GM18858 (cell line): Measurements from ENCODE around the gene HDAC4.

Source experiments
- ATAC-seq: cut with Tn5 transposase; IDR thresholded peaks from one replicate; pipeline ENCODE4 v1.9.1; 2021; ENCODE audit not compliant: unreplicated experiment

The HDAC4 gene

DNA sequence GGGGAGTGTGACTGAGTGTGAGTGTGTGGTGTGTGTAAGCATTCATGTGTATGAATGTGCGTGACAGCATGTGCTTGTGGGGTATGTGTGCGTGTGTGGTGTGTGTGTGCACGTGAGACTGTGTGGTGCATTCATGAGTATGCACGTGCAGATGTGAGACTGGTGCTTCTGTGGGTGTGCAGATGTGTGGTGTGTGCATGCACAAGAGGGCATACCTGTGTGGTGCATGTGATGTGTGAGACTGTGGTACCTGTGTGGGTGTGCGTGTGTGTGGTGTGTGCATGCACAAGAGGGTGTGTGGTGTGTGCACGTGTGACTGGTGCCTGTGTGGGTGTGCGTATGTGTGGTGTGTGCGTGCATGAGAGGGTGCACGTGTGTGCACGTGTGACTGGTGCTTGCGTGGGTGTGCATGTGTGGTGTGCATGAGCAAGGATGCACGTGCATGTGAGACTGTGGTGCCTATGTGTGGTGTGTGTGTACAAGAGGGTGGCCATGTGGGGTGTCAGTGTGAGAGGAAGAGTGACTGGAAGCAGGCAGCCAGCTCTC lies 339.6 kb downstream of the HDAC4 start:
- no peak for ATAC-seq

DNA sequence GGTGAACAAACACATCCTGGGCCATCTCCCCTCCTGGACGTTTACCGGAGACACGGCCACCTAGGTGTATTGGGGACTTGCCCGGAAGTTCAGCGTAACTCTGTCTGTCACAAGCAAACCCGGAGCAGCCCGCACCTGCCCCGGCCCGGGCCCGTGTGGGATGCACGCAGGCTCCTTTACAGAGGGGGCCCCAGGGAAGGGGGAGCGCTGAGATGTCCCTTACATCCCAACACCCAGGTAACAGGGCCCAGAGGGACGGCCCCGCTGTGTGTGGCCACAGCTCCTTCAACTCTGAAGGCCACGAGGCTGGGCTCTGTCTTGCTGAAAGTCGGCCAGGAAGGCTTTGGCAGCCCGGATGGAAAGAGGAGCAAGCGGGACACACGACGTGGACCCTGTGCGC lies 340.1 kb downstream of the HDAC4 start:
- no peak for ATAC-seq

DNA sequence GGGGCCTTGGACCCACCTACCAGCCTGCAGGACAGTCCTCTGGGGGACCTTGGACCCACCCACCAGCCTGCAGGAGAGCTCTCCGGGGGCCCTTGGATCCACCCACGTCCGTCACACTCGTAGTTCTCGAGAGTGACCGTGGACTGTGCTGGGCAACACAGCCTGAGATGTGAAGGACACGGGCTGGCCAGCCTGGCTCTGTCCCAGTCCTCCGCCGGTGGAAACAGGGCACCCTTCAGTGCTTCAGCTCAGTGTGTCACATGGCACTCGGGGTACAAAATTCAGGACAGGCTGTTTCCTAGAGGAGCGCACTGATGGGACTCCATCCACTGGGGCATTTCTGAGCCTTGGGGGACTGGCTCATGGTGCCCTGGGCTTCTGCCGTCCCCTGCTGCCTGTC lies 341.0 kb downstream of the HDAC4 start:
- ATAC-seq: no peak

DNA sequence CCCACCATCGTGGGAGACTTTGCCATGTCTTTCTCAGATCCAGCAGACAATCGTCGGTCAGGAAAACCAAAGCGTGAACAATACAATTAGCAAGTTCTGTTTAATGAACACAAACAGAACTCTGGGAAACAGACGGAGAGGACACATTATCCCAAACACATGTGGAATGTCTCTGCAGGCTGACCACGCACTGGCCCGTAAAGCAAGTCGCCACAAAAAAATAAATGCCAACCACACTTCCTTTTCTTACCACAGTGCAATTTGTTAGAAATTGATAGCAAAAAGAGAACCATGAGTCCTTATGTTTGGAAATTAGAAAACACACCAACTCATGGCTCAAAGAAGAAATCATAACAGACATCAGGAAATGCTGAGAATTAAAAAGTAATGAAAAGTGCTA lies 342.1 kb downstream of the HDAC4 start:
- no peak for ATAC-seq

DNA sequence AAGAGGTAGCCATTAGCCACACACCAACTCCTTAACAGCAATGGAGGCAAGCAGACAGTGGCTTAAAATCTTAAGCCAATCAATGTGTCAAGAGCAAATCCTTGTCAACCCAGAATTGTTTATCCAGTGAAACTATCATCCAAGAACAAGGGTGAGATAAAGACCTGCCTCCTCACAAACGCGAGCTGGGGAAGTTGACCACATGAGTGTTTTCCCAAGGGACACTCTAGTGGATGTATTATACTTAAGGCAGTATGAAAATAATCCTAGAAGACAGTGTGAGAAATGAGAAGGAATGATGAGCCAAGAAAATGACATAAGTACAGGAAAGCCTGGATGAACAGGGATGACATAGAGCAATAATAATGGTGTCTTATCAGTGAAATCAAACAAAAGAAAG lies 343.3 kb downstream of the HDAC4 start:
- no peak for ATAC-seq

DNA sequence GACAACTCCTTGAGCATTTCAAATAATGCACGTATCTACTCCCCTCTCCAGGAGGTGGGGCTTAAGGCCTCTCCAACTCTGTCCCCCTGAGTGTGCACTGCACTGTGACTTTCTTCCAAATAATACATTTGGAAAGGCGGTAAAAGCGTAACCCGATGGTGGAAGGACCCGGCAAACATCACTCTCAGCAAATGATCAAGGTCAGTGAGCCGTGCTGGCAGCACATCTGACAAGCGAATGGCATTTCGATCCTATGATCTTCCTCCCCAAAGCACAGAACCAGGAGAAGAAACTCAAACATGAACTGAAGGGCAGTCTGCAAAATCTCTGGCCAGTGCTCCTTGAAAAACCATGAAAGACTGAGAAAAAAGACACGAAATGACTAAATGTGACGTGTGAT lies 344.2 kb downstream of the HDAC4 start:
- no peak for ATAC-seq

DNA sequence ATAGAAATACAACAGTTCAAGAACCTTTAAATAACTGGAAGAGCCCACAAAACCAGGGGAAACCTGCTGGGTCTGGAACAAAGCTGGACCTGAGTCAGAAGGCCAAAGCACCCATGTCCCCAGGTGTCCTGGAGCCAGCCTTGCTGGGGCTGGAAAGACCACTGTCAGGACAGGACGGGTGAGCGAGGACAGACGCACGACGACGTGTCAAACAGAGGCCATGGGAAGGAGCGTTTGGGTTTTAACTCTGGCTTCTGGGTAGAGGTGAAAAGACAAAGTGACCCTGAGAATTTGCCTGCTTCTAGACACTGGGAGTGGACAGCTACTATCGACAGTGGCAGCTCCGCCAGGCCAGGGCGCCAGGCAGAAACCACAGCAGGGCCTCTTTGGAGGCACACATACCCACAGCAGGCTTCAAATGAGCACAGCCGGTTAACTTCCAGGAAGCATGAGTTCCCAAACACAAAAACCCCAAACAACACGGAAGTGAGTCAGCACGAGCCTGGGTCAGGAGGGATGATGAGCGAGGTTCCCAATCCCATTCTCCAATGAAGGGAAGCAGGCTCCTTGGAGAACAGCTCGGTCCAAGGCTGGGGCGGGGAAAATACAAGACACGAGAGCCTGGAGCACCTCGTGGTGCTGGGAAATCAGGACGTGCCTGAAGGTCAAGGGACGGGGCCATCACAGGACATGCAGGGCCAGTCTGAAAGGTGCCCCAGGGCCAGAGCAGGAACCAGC lies 344.9 kb downstream of the HDAC4 start:
- ATAC-seq: no peak

DNA sequence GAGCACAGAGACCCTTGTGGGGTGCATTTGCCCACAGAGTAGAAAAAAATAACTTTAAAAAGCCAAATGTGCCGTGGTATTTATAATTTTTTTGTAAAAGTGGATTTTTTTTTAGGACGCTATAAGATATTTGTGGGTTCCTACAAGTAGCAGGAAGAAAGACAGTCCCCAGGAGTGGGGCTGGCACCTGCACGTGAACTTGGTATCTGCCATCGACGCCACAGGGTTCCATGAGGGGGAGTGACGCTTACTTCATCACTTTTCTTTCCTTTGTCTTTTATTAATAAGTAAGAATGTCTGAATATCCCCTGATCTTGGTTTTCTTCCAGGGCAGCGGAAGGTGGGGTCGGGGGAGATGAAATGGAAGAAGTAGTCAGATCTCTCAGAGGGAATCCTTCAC lies 345.9 kb downstream of the HDAC4 start:
- ATAC-seq: no peak

DNA sequence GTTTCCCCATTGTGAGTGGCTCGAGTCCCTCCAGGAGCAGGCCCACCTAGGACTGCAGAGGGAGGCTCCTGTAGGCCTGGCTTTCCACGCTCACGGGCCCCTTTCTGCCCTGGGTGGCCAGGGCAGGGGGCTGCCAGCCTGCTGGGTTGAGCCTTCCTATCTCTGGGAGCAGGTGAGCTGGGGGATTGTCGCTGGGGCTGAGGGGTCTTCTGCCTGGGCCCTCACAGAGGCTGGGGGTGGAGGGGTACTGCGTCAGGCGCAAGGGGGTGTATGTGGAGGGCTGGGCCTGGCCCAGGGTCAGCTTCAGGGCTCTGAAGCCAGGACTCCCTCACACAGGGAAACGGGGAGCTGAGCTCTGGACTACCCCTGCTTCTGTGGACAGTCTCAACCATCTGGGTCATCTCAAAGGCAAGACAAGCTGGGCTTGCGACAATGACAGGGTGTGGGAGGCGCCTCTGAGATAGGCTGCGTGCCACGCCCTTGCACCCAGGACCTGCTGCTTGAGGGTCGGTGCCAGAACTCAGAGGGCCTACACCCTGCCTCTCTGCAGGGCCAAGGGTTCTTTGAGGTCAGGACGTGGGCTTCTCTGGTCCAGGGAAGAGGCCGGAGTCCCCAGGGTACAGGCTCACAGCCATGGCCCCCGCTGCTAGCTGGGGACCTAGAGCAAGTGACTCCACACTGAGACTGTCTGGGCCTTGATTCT lies 346.9 kb downstream of the HDAC4 start:
- no peak for ATAC-seq

DNA sequence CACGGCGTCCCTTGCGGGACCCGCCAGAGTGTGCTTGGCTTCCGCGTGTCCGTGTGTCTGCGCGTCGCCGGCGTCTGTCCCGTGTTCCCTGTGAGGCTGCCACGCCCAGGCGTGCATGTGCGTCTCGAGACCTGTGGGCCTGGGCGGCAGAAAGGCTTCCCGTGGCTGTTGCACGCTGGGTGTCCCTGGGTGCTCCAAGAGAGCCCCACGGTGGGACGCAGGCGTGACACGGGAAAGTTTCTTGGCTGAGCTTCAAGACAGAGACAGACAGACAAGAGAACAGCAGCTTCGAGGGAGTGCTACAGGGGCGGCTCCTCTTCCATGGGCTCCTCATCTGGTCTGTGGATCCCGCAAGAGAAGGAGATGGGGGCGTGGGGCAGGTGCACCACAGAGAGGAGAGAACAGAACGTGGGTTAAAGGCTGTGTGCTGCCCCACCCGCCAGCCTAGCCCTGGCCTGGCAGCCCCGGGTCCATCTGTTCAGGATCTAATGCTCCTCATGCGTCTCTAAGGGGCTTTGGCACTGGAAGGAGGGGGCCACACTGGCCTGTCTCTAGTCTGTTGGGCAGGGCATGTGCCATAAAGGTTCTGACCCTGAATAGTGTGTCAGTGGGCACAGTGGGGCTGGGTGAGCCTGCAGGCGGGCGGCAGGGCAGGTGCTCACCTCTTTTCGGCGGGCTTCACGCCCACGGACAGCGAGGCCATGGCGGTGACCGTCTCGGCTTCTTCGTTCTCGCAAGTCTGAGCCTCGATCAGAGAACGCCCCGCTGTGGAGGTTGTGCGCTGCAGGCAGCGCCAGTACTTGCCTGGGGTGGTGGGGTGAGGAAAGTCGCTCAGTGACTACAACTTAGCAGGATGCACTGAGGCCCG lies 347.8 kb downstream of the HDAC4 start:
- no peak for ATAC-seq

DNA sequence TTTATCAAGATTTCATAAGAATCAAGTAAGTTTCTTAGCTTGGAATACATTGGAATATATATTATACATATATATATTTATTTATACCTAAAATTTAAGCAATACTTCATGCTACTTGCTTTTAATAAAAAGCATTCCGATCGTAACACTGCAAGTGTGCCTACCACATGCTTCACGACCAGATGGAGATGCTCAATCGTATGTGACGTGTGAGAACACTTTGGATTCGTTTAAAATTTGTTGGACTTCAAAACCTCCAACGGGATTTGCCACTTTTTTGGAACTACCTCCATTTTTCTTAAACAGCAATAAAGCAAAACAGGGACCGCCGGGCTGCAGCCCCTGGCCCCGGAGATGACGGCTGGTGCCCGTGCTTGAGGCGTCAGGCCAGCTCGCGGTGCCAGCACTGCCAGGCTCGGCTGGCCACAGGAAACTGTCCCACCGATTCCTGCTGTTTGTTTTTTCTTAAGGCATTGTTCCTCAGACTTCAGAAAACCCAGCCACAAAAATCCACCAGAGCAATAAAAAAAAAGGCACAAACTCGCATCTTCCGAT lies 348.9 kb downstream of the HDAC4 start:
- no peak for ATAC-seq

DNA sequence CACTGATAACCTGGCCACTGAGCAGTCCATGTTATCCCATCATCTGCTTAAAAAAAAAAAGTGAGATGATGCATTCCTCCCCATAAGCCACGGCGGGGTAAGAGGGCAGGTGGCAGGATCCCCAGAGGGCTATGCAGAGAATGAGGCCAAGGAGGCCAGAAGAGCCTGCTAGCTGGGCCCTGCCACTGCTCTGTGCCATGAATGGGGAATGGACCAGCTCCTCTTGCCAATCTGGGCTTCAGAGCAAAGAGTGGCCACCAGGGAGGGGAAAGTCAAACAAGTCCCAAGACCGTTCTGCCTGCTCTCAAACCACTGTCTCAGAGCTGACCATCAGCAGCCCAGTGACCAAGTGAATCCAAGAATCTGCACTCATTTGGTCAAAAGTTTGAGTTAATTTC lies 350.6 kb downstream of the HDAC4 start:
- ATAC-seq: no peak

DNA sequence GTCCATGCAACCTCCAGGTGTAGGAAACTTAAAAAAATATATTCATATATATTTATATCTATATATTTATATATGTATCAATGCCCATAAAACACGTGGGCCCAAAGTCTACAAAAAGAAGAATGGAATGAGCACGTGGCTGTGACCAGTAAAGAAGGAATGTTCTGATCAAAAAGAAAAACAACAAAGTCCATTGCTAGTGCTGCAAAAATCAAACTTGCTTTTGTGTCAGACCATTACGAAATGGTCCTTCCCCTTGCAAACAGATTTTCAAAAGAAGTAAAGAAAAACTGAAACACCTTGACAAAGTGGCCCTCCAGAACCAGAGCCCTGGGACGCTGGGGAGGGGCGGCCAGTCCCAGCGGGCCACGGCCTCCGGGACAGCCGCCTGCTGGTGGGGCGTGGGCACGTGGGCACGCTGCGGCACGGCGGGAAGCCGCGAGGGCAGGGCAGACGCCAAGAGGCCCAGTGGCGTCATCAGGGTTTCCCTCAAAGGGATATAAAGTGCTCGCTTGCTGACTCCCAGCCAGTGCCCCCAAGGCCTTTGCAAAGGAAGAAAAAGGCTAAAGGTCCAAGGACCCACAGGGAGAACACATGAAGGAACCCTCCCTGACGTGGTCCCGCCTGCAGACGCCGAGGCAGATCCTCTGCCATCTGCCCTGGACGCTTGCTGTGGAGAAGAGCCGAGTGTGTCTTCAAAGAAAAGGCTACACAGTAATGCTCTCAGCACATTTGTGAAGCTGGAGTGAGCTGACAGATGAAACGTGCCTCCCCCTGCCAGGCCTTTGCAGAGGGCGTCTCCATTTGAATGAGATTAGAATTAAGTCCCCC lies 351.2 kb downstream of the HDAC4 start:
- no peak for ATAC-seq

DNA sequence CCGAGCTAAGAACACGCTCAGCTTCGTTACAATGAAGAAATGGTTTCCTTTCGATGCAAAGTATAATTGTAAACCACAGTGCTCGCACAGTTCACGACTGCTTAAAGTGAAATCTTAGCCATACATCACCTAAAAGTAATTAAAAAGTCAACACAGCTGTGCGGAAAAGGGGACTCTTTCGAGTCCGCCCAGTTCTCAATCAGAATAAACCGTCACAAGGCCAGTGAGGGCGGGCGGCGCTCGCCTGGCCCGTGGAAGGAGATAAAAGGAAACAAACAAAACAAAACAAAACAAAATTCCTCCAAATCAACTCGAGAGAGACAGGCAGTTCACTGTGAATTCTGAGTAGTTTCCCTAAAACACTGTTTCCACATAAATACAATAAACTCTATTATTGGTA lies 352.1 kb downstream of the HDAC4 start:
- ATAC-seq: no peak

DNA sequence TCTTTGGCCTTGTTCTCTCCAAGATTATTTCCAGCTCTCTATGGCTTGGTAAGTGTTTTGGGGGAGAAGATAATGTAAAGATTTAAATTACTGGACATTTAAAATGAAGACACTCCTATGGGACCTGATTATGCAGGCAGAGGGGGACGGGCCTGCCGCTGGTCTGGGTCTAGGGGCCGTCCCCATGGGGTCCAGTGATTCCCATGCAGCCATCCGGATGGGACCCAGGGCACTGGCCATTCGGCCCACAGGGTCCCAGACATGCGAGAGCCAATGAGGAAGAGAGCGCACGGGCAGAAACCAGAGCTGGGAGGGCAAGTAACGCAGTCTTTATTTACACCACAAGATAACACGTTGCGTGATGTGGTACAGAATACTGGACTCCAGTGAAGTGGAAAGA lies 353.0 kb downstream of the HDAC4 start:
- no peak for ATAC-seq

DNA sequence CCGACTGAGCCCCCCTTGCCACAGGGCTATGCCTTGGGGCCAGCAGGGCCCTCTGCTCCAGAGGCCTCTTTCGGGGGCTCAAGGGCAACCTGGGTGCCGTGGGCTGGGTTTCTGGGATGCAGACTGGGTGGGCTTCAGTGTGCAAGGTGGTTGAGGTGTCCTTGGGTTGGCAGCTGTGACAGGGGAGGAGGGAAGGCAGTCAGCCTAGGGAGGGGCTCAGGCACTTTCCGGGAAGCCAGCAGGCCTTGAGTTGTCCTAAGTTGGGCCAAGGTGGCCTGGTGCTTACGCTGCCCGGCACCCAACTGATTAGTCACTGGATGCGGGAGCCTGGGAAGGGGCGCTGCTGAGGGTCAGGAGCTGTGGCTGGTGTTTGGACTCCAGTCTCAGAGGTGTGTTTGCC lies 353.4 kb downstream of the HDAC4 start:
- no peak for ATAC-seq

DNA sequence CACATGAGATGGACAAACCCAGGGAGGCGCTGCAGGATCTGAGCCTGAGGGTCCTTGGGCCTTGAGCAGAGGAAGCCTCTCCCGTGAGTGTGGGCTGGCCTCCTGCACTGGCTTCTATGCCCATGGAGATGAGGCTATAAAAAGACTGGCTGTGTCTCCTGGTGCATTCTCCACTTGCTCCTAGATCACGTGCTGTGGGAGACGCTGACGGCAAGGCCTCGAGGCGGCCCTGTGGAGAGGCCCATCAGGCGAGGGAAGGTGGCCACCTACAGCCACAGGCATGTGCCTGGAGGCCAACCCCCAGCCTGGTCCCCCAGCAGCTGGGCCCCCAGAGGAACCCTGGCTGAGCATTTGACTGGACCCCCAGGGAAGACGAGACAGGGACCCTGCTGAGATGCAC lies 354.0 kb downstream of the HDAC4 start:
- ATAC-seq: no peak

DNA sequence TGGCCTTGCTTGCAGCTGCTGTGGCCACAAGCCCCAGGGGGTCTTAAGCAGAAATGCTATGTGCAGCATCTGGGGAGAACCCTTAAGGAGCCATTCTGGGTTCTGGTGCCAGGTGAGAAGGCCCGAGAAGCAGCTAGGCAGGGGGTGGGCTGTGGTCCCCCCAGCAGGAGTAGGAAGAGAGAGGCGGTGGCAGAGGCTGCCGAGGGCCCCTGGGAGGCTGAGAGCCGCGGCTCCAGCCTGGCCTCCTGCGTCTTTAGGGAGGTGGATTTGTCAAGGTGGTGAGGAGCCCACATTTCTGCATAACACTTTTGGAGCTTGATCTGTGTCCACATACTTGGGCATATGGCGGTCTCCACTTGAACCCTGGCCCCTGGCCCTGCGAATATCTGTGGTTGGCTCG lies 356.5 kb downstream of the HDAC4 start:
- ATAC-seq: no peak

DNA sequence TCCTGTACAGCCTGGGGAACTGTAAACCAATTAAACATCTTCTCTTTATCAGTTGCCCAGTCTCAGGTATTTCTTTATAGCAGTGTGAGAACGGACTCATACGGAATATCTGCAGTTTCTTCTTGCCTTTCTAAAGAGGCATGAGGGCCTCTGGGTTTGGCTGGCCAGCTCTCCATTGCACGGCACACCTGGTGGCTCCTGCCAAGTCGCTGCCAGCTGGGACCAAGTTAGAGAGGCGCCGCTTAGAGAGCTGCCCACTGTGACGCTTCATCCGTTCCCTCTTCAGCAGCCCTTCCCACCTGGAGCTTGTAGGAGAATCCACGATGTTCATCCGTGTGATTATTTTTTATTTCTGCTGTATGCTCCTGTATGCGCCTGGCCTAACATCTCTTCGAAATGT lies 357.5 kb downstream of the HDAC4 start:
- ATAC-seq: no peak

DNA sequence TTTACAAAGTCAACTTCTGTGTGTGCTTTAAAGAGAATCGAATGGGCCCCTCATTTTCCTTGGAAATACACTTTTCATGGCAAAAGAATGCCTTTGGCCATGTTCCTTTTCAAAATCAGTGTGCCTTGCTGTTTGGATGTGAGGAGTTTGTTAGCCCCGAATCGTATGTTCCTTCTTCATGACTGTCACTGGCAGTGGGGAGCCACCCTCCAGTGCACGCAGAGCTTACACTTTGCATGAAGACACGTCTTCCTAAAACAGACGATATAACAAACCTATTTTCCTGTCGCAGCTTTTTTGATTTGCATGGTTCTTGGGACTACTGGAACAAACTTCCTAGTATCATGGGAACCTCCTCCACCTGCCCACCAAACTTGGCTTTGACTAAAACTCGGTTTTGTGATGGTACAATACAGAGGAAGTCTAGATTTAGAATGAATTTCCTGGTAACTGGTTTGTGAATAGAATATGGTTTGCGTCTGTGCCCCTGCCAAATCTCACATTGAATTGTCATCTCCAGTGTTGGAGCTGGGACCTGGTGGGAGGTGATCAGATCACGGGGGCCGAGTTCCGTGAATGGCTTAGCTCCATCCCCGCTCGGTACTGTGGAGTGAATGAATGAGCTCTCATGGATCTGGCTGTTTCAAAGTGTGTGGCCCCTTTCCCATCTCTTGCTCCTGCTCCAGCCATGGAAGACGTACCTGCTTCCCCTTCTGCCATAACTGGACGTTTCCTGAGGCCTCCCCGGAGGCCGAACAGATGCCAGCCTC lies 358.1 kb downstream of the HDAC4 start:
- no peak for ATAC-seq
